ENCODE results near the gene HIGD2A.

- TF ChIP-seq GATA2 (IDR thresholded peaks at IDR 0.05; ENCODE audit: low read depth, low read length) (no peak), GATA3 (IDR thresholded peaks at IDR 0.05; ENCODE audit: low read depth, low read length) (no peak)
These were observed 27.7 kb downstream of the HIGD2A start, which contains the start of gene CLTB for GRCh38 chr5:176415952-176416924.
